Activated naive CD8-positive, alpha-beta T cell treated with anti-CD3 and anti-CD28 coated beads for 36 hours (primary cell): ENCODE data around the gene CYTH3. TPM values are rescaled to one million over a fixed set of nuclear protein-coding genes. Genes with fewer than 3 reads are reported as not detected.
"Not testable (repeated sequence)": the region's sequence is repeated elsewhere in the genome, so short reads cannot be mapped to it uniquely, and the experiment has no call there.

Experiments
- DNase-seq: peaks from one replicate; pipeline ENCODE4 v3.0.0; 2021
- H3K27ac Mint-ChIP-seq: one replicate; pipeline ENCODE4 v1.8.0; 2022; ENCODE audit warnings: mild to moderate bottlenecking, moderate library complexity, mixed read lengths
- H3K27me3 Mint-ChIP-seq: one replicate; pipeline ENCODE4 v1.8.0; 2022; ENCODE audit warnings: mild to moderate bottlenecking, mixed read lengths
- H3K36me3 Mint-ChIP-seq: one replicate; pipeline ENCODE4 v1.8.0; 2021; ENCODE audit warnings: mild to moderate bottlenecking, mixed read lengths
- H3K4me1 Mint-ChIP-seq: one replicate; pipeline ENCODE4 v1.8.0; 2021; ENCODE audit warnings: mixed read lengths
- H3K4me3 Mint-ChIP-seq: one replicate; pipeline ENCODE4 v1.8.0; 2022; ENCODE audit warnings: mild to moderate bottlenecking, moderate library complexity, mixed read lengths
- H3K9me3 Mint-ChIP-seq: one replicate; pipeline ENCODE4 v1.8.0; 2022; ENCODE audit warnings: mixed read lengths
- total RNA-seq, 2 experiments: library from RNA; stranded (reverse); gene quantifications; one replicate each; pipeline ENCODE4 v1.2.3, GENCODE V29; 2021

The CYTH3 gene
- total RNA-seq, 2 experiments from 2014 or later, result 1.7 to 2.0 TPM

GRCh38 chr7:6290319-6290741, 17.9 kb upstream of the CYTH3 start:
- Mint-ChIP-seq H3K27ac (no peak overlapping the region), H3K27me3 (no peaks in the 10 kb centered on the region), H3K4me1 (peaks cover 6% of the 10 kb centered on the region), H3K36me3 (peaks cover 3% of the 10 kb centered on the region), H3K4me3 (no peak overlapping the region), H3K9me3 (no peaks in the 10 kb centered on the region)
- DNase-seq, result no peak

- no peaks in the 10 kb centered on the region for H3K9me3 Mint-ChIP-seq
- H3K4me3 Mint-ChIP-seq, result no peak overlapping the region
- no peak for DNase-seq
- no peak overlapping the region for H3K27ac Mint-ChIP-seq
- H3K4me1 Mint-ChIP-seq, result no peaks in the 10 kb centered on the region
- H3K27me3 Mint-ChIP-seq, result no peaks in the 10 kb centered on the region
- H3K36me3 Mint-ChIP-seq, result peaks cover 3% of the 10 kb centered on the region
These were observed 15.9 kb upstream of the CYTH3 start for GRCh38 chr7:6288270-6288860.

GRCh38 chr7:6286486-6286885, 14.1 kb upstream of the CYTH3 start:
- Mint-ChIP-seq H3K4me3 (no peak overlapping the region), H3K36me3 (peaks cover 3% of the 10 kb centered on the region), H3K27me3 (no peaks in the 10 kb centered on the region), H3K9me3 (no peaks in the 10 kb centered on the region), H3K27ac (no peak overlapping the region), H3K4me1 (no peaks in the 10 kb centered on the region)
- no peak for DNase-seq

GRCh38 chr7:6284461-6285360, 12.3 kb upstream of the CYTH3 start:
- no peaks in the 10 kb centered on the region for H3K9me3 Mint-ChIP-seq
- DNase-seq, result no peak
- H3K27me3 Mint-ChIP-seq, result no peaks in the 10 kb centered on the region
- no peak overlapping the region for H3K4me3 Mint-ChIP-seq
- peaks cover 3% of the 10 kb centered on the region for H3K36me3 Mint-ChIP-seq
- no peaks in the 10 kb centered on the region for H3K4me1 Mint-ChIP-seq
- H3K27ac Mint-ChIP-seq, result no peak overlapping the region

GRCh38 chr7:6284055-6284400, 11.6 kb upstream of the CYTH3 start:
- no peaks in the 10 kb centered on the region for H3K9me3 Mint-ChIP-seq
- H3K36me3 Mint-ChIP-seq, result peaks cover 3% of the 10 kb centered on the region
- no peaks in the 10 kb centered on the region for H3K4me1 Mint-ChIP-seq
- no peaks in the 10 kb centered on the region for H3K27me3 Mint-ChIP-seq
- DNase-seq, result no peak
- H3K27ac Mint-ChIP-seq, result no peak overlapping the region
- no peak overlapping the region for H3K4me3 Mint-ChIP-seq

- H3K9me3 Mint-ChIP-seq, H3K36me3 Mint-ChIP-seq, H3K4me3 Mint-ChIP-seq, DNase-seq, H3K27me3 Mint-ChIP-seq, H3K27ac Mint-ChIP-seq, H3K4me1 Mint-ChIP-seq: not testable (repeated sequence)
These were observed 11.1 kb upstream of the CYTH3 start for GRCh38 chr7:6283391-6284054.

GRCh38 chr7:6279937-6280336, 7.5 kb upstream of the CYTH3 start:
- Mint-ChIP-seq H3K27me3 (no peaks in the 10 kb centered on the region), H3K36me3 (no peaks in the 10 kb centered on the region), H3K4me3 (no peak overlapping the region), H3K9me3 (no peaks in the 10 kb centered on the region), H3K27ac (no peak overlapping the region), H3K4me1 (no peaks in the 10 kb centered on the region)
- DNase-seq, result no peak

GRCh38 chr7:6279341-6279740, 6.9 kb upstream of the CYTH3 start:
- H3K4me1 Mint-ChIP-seq, result no peaks in the 10 kb centered on the region
- no peak for DNase-seq

GRCh38 chr7:6278749-6279310, 6.4 kb upstream of the CYTH3 start:
- H3K36me3 Mint-ChIP-seq, result no peaks in the 10 kb centered on the region
- H3K4me1 Mint-ChIP-seq, result no peaks in the 10 kb centered on the region
- no peaks in the 10 kb centered on the region for H3K9me3 Mint-ChIP-seq
- no peak overlapping the region for H3K27ac Mint-ChIP-seq
- peaks cover 6% of the 10 kb centered on the region for H3K27me3 Mint-ChIP-seq
- DNase-seq, result no peak
- no peak overlapping the region for H3K4me3 Mint-ChIP-seq

More at GRCh38 chr7:6279341-6279740, 6.9 kb upstream of the CYTH3 start:
- H3K9me3 Mint-ChIP-seq, result no peaks in the 10 kb centered on the region
- no peak overlapping the region for H3K4me3 Mint-ChIP-seq
- no peak overlapping the region for H3K27ac Mint-ChIP-seq
- H3K36me3 Mint-ChIP-seq, result no peaks in the 10 kb centered on the region
- H3K27me3 Mint-ChIP-seq, result peaks cover 2% of the 10 kb centered on the region

- Mint-ChIP-seq H3K4me1 (no peaks in the 10 kb centered on the region), H3K36me3 (no peaks in the 10 kb centered on the region), H3K27me3 (peaks cover 6% of the 10 kb centered on the region), H3K9me3 (no peaks in the 10 kb centered on the region), H3K4me3 (no peak overlapping the region), H3K27ac (no peak overlapping the region)
- no peak for DNase-seq
These were observed 5.1 kb upstream of the CYTH3 start for GRCh38 chr7:6277476-6277875.

- no peak for DNase-seq
- H3K9me3 Mint-ChIP-seq, result no peaks in the 10 kb centered on the region
- no peak overlapping the region for H3K4me3 Mint-ChIP-seq
- no peaks in the 10 kb centered on the region for H3K4me1 Mint-ChIP-seq
- H3K36me3 Mint-ChIP-seq, result no peaks in the 10 kb centered on the region
- H3K27me3 Mint-ChIP-seq, result peaks cover 7% of the 10 kb centered on the region
- no peak overlapping the region for H3K27ac Mint-ChIP-seq
These were observed 4.5 kb upstream of the CYTH3 start for GRCh38 chr7:6276911-6277408.

- Mint-ChIP-seq H3K4me1 (peaks cover 15% of the 10 kb centered on the region), H3K9me3 (no peaks in the 10 kb centered on the region), H3K27me3 (peaks cover 29% of the 10 kb centered on the region), H3K36me3 (no peaks in the 10 kb centered on the region), H3K4me3 (no peak overlapping the region), H3K27ac (no peak overlapping the region)
- DNase-seq, result no peak
These were observed 2.3 kb upstream of the CYTH3 start for GRCh38 chr7:6274743-6275142.

GRCh38 chr7:6273917-6274630, 1.6 kb upstream of the CYTH3 start:
- Mint-ChIP-seq H3K9me3 (no peaks in the 10 kb centered on the region), H3K27me3 (peaks cover 35% of the 10 kb centered on the region), H3K27ac (no peak overlapping the region), H3K4me1 (peaks cover 15% of the 10 kb centered on the region), H3K4me3 (no peak overlapping the region), H3K36me3 (no peaks in the 10 kb centered on the region)
- DNase-seq, result no peak

- peaks cover 15% of the 10 kb centered on the region for H3K4me1 Mint-ChIP-seq
- H3K36me3 Mint-ChIP-seq, result no peaks in the 10 kb centered on the region
- H3K27ac Mint-ChIP-seq, result no peak overlapping the region
- H3K9me3 Mint-ChIP-seq, result no peaks in the 10 kb centered on the region
- H3K4me3 Mint-ChIP-seq, result peak overlapping the region; percentile 30
- no peak for DNase-seq
- H3K27me3 Mint-ChIP-seq, result peaks cover 38% of the 10 kb centered on the region
These were observed 985 bp upstream of the CYTH3 start for GRCh38 chr7:6273380-6273837.
